Limb (tissue), 2 donors: ENCODE results near the gene ALG8.
"Not testable (repeated sequence)": the region's sequence is repeated elsewhere in the genome, so short reads cannot be mapped to it uniquely, and the experiment has no call there.

Experiments used
- DNase-seq, 2 donors: peaks; one replicate each; pipeline ENCODE4 v3.0.0-alpha.2; 2016; ENCODE audit errors: extremely low spot score in 2 of 2

ALG8 gene

GRCh38 chr11:78100676-78101472 lies 38.6 kb downstream of the ALG8 start:
- DNase-seq = no peak

GRCh38 chr11:78100261-78100660 lies 39.2 kb downstream of the ALG8 start:
- DNase-seq = no peak

GRCh38 chr11:78099666-78100065 lies 39.8 kb downstream of the ALG8 start:
- DNase-seq = no peak

- DNase-seq = no peak
Measured at GRCh38 chr11:78097666-78098385, 41.6 kb downstream of the ALG8 start.

GRCh38 chr11:78094250-78094649 lies 45.2 kb downstream of the ALG8 start:
- DNase-seq = no peak

- DNase-seq = not testable (repeated sequence)
Measured at GRCh38 chr11:78086521-78087074, 52.8 kb downstream of the ALG8 start.

GRCh38 chr11:78085972-78086371 lies 53.5 kb downstream of the ALG8 start:
- no peak for DNase-seq

- not testable (repeated sequence) for DNase-seq
Measured at GRCh38 chr11:78084506-78084905, 54.9 kb downstream of the ALG8 start.

GRCh38 chr11:78083021-78083420 lies 56.4 kb downstream of the ALG8 start:
- no peak for DNase-seq

GRCh38 chr11:78082146-78082545 lies 57.3 kb downstream of the ALG8 start:
- DNase-seq = no peak

GRCh38 chr11:78081583-78081982 lies 57.8 kb downstream of the ALG8 start:
- DNase-seq = no peak

GRCh38 chr11:78080818-78081495 lies 58.5 kb downstream of the ALG8 start:
- no peak for DNase-seq

GRCh38 chr11:78080084-78080817 lies 59.2 kb downstream of the ALG8 start:
- no peak for DNase-seq

GRCh38 chr11:78079232-78080083 lies 60.0 kb downstream of the ALG8 start, which contains the start of gene NDUFC2:
NDUFC2 (minus strand) TSS chr11:78079862; CDS start chr11:78079744, 118 bp downstream.
- DNase-seq = peak; percentile 85 to 87

- no peak for DNase-seq
Measured at GRCh38 chr11:78078218-78079167, 60.9 kb downstream of the ALG8 start.

- DNase-seq = not testable (repeated sequence)
Measured at GRCh38 chr11:78077592-78077991, 61.8 kb downstream of the ALG8 start.

- DNase-seq = no peak
Measured at GRCh38 chr11:78076733-78077403, 62.6 kb downstream of the ALG8 start.

GRCh38 chr11:78074756-78075155 lies 64.7 kb downstream of the ALG8 start:
- no peak for DNase-seq
